GM21367 (cell line): ENCODE measurements around the gene MRPS26.
"Not testable (repeated sequence)": the region's sequence is repeated elsewhere in the genome, so short reads cannot be mapped to it uniquely, and the experiment has no call there.

ENCODE experiments used
- ATAC-seq: cut with Tn5 transposase; IDR thresholded peaks from one replicate; pipeline ENCODE4 v1.9.1; 2021; ENCODE audit not compliant: unreplicated experiment

Gene MRPS26

GRCh38 chr20:3045816-3046676, at the start of gene MRPS26:
Gene MRPS26, plus strand, starts transcription at chr20:3046052. Its CDS starts 17 bp downstream, at chr20:3046069.
- peak; percentile 82 for ATAC-seq

- ATAC-seq = no peak
Measured at GRCh38 chr20:2998728-2999127, 47.1 kb upstream of the MRPS26 start.

GRCh38 chr20:3000852-3001523, 44.9 kb upstream of the MRPS26 start:
- no peak for ATAC-seq

- ATAC-seq = no peak
Measured at GRCh38 chr20:3003416-3003815, 42.4 kb upstream of the MRPS26 start.

GRCh38 chr20:3010985-3011723, 34.7 kb upstream of the MRPS26 start:
- ATAC-seq = no peak

- ATAC-seq = no peak
Measured at GRCh38 chr20:3011752-3012151, 34.1 kb upstream of the MRPS26 start.

GRCh38 chr20:3013771-3014170, 32.1 kb upstream of the MRPS26 start:
- no peak for ATAC-seq

GRCh38 chr20:3014179-3014578, 31.7 kb upstream of the MRPS26 start:
- ATAC-seq = no peak

- no peak for ATAC-seq
Measured at GRCh38 chr20:3014662-3015061, 31.2 kb upstream of the MRPS26 start.

- not testable (repeated sequence) for ATAC-seq
Measured at GRCh38 chr20:3015302-3015701, 30.6 kb upstream of the MRPS26 start.

GRCh38 chr20:3021327-3021726, 24.5 kb upstream of the MRPS26 start:
- ATAC-seq = no peak

GRCh38 chr20:3021777-3022176, 24.1 kb upstream of the MRPS26 start:
- no peak for ATAC-seq

- not testable (repeated sequence) for ATAC-seq
Measured at GRCh38 chr20:3022559-3023490, 23.0 kb upstream of the MRPS26 start.

GRCh38 chr20:3027987-3028386, 17.9 kb upstream of the MRPS26 start:
- ATAC-seq = no peak

GRCh38 chr20:3031524-3032147, 14.2 kb upstream of the MRPS26 start:
- no peak for ATAC-seq

- no peak for ATAC-seq
Measured at GRCh38 chr20:3032624-3033023, 13.2 kb upstream of the MRPS26 start.

GRCh38 chr20:3037654-3038053, 8.2 kb upstream of the MRPS26 start:
- ATAC-seq = no peak

- no peak for ATAC-seq
Measured at GRCh38 chr20:3038454-3038853, 7.4 kb upstream of the MRPS26 start.

- ATAC-seq = no peak
Measured at GRCh38 chr20:3039426-3039825, 6.4 kb upstream of the MRPS26 start.

GRCh38 chr20:3040086-3040485, 5.8 kb upstream of the MRPS26 start:
- ATAC-seq = no peak
